ENCODE results near the gene C12orf42.

DNA sequence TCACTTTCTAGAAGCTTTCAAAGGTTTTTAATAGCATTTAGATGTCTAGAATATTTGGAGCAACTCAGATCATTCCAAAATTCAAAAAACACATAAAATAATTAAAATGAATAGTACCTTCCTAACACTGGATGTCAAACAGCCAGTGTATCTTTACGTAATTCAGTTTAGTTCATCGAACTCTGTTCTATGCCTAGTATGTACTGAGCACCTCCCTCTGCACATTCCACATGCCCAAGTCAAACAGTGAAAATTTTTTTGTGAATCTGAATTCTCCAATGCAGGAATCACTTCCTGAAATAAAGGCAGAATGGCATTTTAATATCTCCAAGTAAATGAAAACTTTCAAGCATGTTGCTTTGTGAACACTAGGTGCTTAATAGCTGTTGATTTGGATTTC is 192.3 kb downstream of the C12orf42 start:
- TF ChIP-seq POLR2A (IDR thresholded peaks at IDR 0.05) (no peak), CTCF (IDR thresholded peaks at IDR 0.05) (no peak), EP300 (IDR thresholded peaks at IDR 0.05) (no peak)
